NCI-H1105 treated with DMSO at 0.1 percent for 48 hours (cell line): Measurements from ENCODE around the gene PLCB1.

ENCODE experiments used
- DNase-seq: peaks from one replicate; lab custom pipeline; 2025; lab: John Stamatoyannopoulos, UW

Gene PLCB1

DNA sequence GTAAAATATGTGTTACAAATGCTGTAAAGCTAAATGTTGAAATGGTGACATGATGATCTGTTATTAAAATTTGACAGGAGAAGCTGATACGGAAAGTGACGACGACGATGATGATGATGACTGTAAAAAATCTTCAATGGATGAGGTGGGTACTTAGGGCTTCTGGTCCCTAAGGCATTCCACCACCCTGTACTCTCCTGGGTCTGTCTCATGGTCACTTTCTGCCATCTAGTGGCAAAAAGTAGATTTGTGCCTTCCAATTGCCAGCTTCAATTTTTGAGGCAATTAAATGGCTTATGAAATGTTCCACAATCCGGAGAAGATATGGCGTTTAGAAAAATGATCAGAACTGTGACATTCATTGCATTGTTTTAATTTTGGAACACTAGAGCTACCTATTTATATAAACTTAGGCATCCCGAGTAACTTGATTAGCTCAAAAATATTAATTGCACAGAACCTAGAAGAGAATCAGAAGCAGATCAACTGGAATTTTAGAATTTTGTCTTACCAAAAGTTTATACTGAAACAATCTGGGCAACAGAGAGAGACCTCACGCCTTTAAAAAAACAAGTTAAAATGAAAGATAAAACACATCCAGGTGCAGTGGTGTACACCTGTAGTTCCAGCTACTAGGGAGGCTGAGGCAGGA lies 590.3 kb downstream of the PLCB1 start:
- peak; percentile 71 for DNase-seq

DNA sequence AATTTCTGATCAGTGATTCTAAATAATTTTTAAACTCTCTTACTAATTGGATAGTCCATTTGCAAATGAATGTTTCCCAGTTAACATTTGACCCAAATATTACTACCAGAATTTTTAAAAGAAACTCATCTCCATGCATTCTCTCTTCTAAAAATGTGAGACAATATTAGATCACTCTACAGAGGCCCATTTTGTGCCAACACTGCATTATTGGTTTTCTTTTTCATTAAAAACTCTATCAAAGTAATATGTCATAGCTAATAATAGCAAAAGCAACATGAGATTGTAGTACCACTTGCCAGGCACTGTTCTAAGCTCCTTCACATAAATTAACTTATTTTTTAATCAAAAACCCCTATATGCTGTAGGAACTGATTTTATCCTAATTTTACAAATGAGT lies 591.2 kb downstream of the PLCB1 start:
- no peak for DNase-seq

DNA sequence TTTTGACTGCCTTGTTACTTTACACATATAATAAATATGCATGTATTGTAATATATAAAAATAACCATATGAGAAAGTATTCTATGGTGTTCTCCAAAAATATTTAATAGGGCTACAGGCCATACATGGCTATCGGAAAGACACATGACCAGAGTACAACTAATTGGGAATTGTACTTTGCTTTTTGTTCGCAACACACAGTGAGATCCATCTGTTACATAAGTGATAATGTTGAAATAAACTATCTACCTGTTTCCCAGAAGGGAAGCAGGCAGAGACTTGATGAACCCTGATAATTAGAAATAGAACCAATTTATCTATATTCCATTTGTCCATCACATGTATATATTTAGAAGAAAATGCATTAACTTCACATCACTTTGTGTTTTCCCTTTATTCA lies 592.8 kb downstream of the PLCB1 start:
- no peak for DNase-seq

DNA sequence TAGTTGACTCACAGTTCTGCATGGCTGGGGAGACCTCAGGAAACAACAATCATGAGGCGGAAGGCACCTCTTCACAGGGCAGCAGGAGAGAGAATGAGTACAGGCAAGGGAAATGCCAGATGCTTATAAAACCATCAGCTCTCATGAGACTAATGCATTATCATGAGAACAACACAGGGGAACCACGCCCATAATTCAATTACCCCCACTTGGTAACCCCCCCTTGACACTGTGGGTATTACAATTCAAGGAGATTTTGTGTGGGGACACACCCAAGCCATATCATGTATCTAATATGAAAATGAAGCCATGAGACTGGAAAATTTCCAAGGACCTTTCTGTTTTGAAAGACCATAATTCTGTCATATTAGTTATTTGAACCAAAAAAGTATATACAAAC lies 594.4 kb downstream of the PLCB1 start:
- no peak for DNase-seq

DNA sequence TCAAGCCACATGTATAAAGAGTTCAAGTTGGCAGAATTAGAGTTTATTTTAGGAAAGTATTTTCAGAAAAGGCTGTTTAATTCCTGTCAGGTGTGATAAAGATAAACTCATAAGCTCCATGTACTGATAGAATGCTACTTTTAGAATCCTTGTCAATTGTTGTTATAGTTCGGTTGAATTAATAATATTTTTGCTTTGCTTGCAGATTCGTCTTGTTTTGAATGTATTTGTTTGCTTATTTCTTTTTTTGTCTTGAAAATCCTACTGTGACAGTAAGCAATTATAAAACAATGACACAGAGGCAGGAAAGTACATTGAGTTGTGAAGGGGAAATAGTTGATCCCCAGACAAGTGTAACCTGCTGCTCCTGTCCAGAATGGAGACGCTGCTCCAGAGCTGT lies 602.9 kb downstream of the PLCB1 start:
- no peak for DNase-seq

DNA sequence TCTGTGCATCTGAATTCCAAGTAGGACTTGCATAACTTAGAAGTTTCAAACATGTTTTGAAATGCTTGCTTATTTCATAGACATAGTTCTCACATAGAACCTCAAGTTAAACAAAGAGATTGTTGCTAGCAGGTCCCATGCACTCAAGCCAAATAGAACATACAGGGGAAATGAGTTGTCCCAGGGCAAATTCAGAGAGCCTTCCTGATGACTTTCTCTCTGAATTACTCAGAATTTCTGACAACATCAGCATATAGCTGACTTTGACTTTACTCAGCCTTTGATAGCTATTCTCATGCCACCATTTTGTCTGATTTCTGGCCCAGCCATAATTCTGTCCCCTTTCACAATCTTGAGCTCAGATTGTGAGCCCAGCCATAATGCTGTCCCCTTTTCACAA lies 603.6 kb downstream of the PLCB1 start:
- no peak for DNase-seq

DNA sequence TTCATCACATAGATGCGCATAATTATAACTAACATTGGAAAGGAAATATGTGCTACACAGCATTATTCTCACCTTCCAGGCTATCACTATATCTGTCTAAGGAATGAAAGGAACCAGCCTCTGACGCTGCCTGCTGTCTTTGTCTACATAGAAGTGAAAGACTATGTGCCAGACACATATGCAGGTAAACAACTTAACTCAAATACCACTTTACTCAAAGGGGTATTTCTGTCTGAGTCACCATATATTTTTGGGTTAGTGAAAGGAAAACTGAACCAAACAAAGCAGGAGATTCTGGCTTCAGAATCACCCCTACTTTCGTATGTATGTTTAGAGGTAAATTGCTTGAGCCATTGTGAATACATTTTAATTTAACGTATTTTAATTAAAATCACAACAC lies 608.2 kb downstream of the PLCB1 start:
- DNase-seq, result no peak

DNA sequence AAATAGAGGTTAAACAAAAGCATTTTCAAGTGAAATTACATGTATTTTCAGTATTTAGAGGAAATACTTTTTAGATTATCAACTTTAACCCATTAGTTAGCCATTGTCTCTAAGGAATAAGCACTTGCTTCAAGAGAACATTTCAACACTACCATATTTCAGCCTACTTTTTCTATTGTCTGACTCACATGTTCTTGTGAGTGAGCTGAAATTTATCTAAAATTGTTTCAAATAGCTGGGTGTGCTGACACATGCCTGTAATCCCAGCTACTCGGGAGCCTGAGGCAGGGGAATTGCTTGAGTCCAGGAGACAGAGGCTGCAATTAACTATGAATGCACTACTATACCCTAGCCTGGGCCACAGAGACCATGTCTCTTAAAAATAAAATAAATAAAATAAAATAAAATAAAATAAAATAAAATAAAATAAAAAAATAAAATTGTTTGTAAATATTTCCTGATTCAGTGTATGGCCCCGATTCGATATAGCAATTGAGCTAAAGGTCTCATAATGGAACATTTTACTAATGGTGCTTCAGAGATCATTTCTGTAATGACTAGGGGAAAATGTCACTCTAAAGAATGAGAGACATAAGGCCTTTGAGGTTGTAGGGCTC lies 612.3 kb downstream of the PLCB1 start:
- DNase-seq, result no peak

DNA sequence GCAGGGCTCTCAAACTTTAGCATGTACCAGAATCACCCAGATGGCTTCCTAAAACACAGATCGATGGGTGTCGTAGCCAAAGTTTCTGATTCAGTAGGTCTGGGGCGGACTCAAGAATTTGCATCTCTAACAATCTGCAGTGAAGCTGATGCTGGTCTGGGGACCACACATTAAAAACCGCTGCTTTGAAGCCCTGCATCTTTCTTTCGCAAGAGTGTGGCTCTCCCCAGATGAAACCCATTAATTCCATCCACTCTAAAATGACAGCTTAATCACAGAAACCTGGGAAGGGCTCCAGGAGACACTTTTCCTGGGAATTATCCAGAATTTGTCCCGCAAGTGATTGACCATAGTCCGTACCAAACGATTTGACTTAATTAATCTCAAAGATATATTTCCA lies 617.0 kb downstream of the PLCB1 start:
- DNase-seq, result peak; percentile 47

DNA sequence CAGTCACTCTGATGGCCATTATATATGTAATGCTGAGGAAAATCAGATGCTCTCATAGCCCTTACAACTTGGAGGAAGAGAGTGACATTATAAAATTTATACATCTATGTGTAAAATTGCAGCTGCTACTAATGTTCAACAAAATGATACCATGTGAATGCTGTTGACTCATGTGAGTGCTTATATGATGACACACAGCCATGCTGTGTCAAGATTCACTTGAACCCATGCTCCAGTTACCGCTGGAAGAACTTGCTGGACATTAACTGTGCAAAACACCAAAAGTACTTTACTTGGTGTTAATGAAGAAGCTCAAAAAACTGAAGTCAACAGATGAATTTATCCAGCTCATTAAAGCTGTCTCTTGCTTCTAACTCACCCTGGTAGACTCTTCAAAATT lies 617.9 kb downstream of the PLCB1 start:
- no peak for DNase-seq

DNA sequence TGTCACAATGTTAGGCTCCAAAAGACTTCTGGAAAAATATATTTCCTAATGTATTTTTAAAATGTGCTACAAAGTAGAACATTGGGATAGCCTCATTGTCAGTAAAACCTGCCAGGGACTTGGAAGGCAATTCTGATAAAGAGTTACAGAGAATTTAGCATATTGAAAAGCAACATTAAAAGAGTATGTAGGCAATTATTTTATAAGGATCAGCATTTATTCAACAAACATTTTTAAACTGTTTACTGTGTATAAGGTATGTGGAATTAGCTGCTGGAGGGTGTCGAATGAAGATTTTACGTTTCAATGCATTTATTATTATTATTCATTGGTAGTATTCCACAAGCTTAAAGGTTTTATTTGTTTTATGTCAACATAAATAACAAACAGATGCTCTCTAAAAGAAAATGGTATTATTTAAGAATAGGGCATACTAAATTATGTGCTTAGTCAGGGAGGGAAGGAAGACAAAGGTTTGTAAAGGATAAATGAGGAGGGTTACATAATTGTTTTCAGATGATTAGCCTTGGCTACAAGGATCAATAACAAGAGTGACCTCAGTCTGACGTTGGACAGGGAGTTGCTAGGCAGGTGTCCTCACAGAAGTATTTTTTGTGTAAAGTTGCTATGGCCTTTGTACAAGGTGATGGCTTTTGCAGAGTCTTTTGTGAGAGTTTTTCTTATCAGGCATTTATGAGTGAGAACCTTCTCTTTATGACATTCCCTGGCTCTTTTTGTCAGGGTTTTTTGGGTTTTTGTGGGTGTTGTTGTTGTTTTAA lies 623.5 kb downstream of the PLCB1 start:
- no peak for DNase-seq

DNA sequence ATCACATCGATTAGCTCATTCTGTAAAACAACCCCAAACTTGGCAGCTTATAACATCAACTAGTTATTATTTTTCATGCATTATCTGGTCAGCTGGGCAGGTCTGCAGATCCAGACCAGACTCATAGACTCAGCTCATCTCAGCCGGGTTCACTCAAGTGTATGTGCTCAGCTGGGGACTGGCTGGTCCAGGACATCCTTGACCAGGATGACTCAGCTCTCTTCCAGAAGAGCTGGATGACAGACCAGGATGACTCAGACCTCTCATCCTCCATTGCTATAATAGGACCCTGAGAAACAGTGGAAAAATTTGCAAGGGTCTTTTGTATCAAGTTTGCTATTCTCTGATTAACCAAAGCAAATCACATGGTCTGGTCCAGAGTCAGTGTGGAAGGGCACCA lies 624.3 kb downstream of the PLCB1 start:
- DNase-seq, result no peak

DNA sequence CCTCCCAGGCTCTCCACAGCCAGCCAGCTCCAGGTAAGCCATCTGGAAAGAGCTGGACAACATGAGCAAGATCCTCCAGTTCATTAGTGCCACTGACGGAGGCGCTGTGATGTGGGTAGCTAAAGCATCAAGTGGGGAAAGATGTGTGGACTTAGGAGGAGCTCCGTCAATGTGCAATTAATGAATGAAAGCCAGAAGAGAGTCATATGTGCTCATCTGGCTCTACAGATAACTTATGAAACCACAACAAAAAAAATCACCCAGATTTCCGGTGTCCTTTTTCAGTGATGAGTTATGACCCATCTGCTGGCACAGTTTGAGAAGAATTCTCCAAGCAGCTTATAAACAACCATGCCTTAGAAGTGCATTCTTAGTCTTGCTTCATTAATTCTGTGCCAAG lies 625.1 kb downstream of the PLCB1 start:
- no peak for DNase-seq

DNA sequence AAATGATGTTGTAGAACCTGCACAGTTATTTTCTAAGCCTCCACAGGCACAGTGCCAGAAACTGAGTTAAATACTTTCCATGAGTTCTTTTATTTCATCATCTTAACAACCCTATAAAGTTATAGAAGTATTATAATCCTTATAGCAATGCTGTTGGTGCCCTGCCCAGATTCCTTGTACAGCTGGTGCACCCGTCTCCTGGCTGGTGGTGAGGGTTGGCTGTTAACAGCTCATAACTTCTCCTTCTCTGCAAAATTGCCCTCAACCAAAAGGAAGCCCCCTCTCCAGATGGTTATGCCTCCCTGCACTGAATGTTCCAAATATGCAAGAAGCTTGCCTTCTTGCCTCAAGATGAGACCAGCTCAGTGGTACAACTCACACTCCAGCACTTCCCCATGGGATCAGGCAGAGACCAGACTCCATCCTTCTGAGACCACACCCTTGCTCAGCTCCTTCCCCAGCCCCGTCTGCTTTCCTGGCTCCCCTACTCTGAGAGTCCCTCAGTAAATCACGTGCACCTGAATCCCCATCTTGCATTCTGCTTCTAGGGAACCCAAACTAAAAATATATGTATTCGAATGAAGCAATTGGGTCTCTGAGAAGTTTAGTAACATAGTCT lies 632.4 kb downstream of the PLCB1 start:
- no peak for DNase-seq

DNA sequence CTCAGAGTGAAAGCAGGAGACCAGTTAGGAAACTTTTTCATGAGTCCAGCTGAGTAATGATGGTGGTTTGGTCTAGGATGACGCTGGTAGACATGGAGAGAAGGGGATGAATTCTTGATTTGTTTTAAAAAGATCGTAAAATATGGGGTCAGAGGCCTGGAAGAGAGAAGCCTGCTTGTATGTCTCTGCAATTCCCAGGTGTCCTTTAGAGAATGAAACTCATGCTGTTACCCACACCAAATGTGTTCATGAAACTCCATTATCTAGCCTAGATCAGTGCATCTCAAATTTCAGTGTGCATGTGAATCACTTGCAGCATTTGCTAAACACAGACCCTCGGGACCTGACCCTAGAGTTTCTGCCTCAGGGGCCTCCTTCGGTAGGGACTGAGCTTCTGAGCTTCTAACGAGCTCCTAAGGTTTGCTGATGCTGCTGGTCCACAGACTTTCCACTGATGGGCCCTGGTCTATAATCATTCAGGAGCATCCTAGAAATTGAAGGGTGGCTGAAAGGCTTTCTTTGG lies 634.9 kb downstream of the PLCB1 start:
- no peak for DNase-seq

DNA sequence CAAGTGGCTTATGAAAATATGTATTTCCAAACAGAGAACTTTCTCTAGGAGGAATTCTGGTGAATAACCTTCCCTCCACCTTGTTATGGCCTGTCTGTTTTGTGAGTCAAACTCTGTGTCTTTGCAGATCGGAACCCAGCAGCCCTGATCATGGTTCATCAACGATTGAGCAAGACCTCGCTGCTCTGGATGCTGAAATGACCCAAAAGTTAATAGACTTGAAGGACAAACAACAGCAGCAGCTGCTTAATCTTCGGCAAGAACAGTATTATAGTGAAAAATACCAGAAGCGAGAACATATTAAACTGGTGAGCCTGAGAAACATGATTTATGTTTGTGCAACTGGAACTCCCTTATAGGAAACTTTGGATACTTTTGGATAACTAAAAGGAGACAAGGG lies 642.3 kb downstream of the PLCB1 start:
- DNase-seq, result no peak

DNA sequence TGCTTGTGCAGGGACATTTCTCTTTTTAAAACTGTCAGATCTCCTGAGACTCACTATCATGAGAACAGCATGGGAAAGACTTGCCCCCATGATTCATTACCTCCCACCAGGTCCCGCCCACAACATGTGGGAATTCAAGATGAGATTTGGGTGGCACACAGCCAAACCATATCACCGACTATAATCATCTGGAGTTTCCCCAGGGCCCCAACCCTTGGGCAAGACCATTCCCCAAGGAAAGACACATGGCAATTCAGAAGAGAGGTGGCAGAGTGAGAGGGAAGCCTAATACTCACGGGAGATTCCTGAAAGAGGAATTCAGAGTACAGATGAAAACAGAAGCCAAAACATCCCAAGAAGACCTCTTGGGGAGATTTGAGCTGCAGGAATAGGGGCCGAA lies 645.8 kb downstream of the PLCB1 start:
- no peak for DNase-seq

DNA sequence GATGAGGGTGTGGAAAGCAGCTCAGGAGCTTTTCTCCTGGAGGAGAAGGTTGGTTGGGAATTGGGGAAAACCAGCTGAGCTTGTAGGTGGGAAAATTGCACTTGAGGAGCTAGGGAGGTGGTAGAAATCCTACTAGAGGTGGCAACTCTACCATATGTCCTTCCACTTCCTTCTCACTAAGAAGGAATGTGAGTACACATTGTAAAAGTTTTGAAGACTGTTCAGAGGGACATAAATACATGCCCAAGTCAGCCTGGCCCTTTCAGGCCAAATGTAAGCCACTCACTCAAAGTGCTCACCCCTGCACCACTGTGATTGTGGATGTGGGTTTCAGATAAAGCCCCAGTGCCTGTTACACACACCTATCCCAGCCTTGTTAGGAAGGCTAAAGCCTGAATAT lies 646.3 kb downstream of the PLCB1 start:
- no peak for DNase-seq

DNA sequence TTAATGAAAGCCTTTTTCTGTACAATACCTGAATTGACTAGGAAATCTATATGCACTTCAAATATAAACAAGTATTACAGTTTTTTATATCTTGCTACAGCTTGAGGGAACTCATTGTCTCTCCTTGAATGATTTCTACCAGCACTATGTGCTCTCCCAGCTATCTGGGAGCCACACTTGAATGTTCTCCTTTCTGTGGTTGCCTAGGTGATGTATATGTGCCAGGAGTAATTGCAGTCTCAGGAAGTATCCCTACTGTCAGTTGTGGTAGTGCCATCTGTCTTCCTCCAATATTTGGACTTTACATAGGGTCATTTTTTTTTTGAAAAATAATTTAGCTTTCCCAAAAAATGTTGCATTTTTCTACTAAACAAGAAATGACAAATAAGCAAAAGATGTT lies 648.8 kb downstream of the PLCB1 start:
- DNase-seq, result peak; percentile 53

DNA sequence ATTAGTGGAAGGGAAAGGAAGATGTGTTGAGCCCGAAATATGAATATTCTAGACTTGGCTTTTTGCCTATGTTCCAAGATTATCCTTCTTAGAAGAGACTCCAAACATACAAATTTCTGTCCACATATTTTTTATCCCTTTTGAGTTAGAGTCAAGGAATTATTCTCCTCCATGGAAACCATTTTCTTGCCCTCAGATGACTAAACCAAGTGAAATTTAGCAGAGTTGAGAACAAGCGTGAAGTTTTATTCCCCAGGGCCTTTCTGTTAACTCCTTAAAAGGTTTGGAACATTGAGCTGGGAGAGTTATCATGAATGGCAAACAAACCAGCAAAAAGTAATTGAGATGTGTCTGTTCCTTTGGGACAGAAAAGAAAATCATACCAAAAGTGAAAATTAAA lies 650.7 kb downstream of the PLCB1 start:
- no peak for DNase-seq

DNA sequence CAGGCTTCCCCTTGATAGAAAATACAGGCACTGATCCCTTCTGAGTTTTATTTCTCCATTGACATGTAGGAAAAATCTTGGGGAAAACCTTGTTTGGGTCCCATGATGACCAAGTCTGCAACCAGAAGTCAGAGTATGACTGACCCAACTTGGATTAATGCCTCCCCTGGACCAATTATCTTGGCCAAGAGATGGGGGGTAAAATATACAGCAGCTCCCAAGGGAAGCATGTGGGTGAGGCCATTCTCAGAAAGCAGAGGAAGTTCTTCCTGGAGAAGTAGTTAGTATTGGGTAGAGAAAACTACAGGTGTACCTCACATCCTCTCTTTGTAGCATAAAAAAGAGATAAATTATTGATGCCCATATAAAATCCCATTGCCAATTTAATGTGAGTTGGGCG lies 651.7 kb downstream of the PLCB1 start:
- no peak for DNase-seq

DNA sequence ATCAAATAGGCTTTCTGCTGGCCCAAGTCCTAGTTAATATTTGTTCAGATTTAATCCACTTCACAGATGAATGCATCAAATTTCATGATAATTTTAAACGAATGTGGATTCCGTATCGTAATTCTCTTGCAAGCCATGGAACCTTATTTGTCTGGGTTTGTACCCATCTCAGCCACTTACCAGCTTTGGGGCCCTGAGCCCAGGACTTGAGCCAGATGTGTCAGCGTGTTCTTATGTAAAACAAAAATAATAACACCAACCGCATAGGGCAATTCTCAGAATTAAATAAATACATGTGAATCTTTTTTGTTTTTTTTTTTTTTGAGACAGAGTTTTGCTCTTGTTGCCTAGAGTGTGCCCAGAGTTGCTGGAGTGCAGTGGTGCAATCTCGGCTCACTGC lies 654.3 kb downstream of the PLCB1 start:
- DNase-seq, result no peak

DNA sequence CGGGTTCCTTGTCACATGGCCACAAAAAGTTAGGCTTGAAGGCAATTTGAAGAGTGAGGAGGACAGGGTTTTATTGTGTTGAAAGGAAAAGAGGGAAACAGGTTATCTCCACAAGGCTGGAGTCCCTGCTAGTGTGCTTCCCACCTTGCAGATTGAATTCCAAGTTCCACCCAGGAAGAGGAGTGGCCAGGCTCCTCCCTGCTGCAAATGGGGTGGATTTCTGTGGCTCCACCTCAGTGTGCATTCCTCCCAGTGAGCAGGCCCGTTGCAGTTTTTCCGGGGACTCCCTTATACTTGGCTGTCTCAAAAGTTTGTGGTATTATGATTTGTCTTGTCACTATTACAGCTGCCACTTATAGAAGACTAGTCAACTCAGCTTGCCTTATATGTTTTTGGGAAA lies 655.0 kb downstream of the PLCB1 start:
- no peak for DNase-seq
